CD4-positive, alpha-beta T cell treated with Interleukin-6 for 4 hours (primary cell): ENCODE measurements around the gene ZNF784.
"Not testable (repeated sequence)": the region's sequence is repeated elsewhere in the genome, so short reads cannot be mapped to it uniquely, and the experiment has no call there.

Experiments used
- DNase-seq: peaks from one replicate; pipeline ENCODE4 v3.0.0-alpha.2; 2020; ENCODE audit warnings: mixed read lengths

The ZNF784 gene

GRCh38 chr19:55580628-55581144, 43.7 kb downstream of the ZNF784 start, which contains the start of gene ZNF579:
TSS of gene ZNF579 (minus strand) at chr19:55580848. CDS start at chr19:55579639, 1,209 bp downstream.
- DNase-seq, result peak; percentile 77

DNA sequence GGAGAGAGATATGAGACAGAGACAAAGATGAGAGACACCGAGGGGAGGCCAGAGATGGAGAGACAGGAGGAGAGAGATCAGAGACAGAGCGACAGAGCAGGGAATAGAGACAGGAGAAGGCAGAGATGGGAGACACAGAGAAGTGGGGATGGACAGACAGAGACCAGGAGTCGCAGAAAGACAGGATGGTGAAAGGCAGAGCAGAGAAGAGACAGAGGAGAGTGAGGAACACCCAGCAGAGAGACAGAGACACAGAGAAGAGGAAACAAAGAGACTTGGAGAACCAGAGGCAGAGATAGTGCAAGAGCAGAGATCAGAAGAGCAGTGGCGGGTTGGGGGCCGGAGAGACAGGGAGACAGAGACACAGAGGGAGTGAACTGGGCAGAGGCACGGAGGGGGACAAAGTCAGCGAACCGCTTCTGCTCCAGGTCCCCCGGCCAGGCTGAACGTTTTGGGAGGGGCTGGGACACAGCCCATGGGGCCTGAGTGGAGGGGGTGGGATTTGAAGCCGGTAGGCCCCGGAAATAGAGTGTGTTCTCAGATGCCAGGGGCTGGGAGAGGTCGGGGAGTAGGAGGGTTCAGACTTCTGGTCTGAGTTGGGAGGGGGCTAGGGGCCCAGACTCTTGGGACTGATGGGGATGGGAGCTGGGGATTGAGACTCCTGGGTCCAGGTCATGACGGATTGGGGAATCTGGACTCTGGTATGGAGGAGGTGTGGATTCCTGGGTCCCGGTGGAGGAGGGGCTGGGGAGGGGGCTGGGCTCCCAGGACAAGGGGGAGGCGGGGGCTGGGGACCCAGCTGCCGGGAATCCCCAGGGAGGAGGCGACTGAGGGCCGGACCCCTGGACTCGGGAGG, 44.4 kb downstream of the ZNF784 start:
- peak; percentile 9 for DNase-seq

DNA sequence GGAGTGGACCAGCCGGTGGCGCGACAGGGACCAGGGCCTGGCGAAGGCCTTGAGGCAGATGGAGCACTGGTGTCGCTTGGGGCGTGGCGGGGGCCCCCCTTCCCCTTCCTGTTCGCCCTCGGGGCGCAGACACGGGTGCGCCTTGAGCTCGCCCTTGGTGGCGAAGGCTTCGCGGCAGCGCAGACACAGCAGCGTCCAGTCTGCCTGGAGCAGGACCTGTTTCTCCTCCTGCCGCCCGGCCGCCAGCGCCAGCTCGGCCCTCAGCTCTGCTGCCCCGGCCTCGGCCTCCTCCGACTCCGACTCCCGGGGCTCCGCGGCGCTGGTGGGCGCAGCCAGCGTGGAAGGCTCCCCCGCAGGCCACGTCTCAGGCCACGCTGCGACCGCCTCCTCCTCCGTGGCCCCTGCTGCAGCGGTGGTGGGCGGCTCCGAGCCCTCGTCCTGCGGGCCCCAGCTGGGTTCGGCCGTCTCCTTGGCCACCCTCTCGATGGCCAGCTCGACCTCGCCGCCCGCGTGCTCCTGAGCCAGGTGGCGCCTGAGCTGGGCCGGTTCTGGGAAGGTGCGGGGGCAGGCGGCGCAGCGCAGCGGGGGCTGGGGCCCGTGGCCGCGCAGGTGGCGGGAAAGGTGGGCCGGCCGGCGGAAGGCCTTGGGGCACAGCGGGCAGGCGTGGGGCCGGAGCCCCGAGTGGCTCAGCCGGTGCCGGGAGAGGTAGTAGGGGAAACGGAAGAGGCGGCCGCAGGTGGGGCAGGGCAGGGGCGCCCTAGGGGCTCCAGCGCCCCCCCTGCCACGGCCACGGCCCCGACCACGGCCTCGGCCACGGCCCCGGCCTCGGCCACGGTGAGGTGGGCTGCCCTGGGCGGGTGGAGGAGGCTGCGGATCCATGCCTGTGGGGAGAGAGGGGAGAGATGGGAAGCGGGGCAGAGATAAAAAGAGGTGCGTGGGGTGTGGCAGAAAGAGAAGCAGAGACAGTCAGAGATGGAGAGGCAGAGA, 45.3 kb downstream of the ZNF784 start:
- DNase-seq, result no peak

DNA sequence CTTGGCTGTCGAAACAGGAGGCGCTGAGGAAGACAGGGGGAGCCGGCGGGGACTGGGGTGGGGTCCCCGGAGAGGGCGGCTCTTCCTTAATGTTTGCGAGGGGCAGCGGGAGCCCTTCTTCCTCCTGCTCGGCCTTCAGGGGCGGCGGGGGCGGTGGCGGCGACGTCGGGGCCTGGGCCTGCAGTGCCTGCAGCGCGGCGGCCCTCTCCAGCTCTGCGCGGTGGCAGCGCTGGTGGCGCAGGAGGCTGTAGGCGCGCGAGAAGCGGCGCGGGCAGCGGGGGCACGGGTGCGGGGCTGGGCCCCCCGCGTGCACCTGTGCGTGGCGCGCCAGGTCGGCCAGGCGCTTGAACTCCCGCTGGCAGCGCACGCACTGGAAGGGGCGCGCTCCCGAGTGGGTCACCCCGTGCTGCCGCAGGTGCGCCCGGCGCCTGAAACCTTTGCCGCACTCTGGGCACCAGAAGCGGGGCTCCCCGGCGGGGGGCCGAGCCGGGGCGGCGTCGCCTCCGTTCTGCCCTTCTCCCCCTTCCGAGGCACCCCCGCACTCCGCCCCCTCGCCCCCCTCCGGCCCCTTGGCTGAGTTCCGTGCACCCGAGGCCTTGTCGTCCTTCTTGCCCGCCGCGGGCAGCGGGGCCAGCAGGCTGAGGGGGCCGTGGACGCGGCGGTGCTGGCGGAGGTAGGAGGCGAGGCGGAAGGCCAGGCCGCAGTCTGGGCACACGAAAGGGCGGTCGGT, 46.2 kb downstream of the ZNF784 start:
- no peak for DNase-seq

DNA sequence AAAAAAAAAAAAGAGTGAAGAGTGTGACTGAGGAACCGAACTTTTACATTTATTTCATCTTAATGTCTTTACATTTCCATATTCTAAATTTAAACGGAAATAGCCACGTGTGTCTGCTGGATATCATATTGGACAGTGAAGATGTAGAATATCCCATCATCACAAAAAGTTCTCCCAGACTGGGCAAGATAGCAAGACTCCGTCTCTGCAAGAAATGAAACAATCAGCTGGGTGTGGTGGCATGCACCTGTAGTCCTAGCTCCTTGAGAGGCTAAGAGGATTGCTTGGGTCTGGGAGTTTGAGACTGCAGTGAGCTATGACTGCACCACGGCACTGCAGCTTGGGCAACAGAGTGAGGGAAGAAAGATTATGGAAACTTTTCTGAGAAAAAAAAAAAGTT, 47.6 kb downstream of the ZNF784 start:
- no peak for DNase-seq

DNA sequence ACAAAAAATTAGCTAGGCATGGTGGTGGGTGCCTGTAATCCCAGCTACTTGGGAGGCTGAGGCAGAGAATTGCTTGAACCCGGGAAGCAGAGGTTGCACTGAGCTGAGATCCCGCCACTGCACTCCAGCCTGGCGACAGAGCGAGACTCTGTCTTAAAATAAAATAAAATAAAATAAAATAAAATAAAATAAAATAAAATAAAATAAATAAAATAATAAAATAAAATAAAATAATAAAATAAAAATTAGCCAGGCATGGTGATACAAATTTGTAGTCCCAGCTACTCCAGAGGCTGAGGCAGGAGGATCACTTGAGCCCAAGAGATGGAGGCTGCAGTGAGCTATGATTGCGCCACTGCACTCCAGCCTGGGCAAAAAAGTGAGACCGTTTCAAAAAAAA, 50.4 kb downstream of the ZNF784 start:
- DNase-seq, result not testable (repeated sequence)
